IPS DF 6.9 (cell line): ENCODE results near the gene LASP1NB.

Experiments used
- DNase-seq: peaks from one replicate; pipeline ENCODE4 v3.0.0-alpha.2; 2013; ENCODE audit warnings: low read depth, low spot score
- H3K27ac ChIP-seq: one replicate; pipeline ENCODE4 v1.5.1; 2013; ENCODE audit warnings: low read length, control low read depth
- H3K27me3 ChIP-seq: 2 replicates; pipeline ENCODE4 v1.6.1; 2013; ENCODE audit warnings: mild to moderate bottlenecking, low read length; ENCODE audit not compliant: control insufficient read depth, insufficient read depth
- H3K36me3 ChIP-seq: 2 replicates; pipeline ENCODE4 v1.6.1; 2013; ENCODE audit warnings: low read length; ENCODE audit not compliant: control insufficient read depth, insufficient read depth
- H3K4me1 ChIP-seq: 2 replicates; pipeline ENCODE4 v1.6.1; 2013; ENCODE audit warnings: low read length; ENCODE audit not compliant: control insufficient read depth, insufficient read depth
- H3K4me3 ChIP-seq: 2 replicates; pipeline ENCODE4 v1.5.1; 2013; ENCODE audit warnings: mild to moderate bottlenecking, low read length
- H3K9me3 ChIP-seq: 2 replicates; pipeline ENCODE4 v1.6.1; 2013; ENCODE audit warnings: low read length, inconsistent platforms; ENCODE audit not compliant: control insufficient read depth, insufficient read depth
- WGBS: extraction: QIAGEN DNeasy Blood & Tissue Kit; methylation state at CpG from one replicate; pipeline ENCODE4 v1.1.7; 2013; ENCODE audit warnings: mixed read lengths, missing lambda C conversion rate; ENCODE audit not compliant: insufficient read length, insufficient coverage; 5-methylcytosine and 5-hydroxymethylcytosine counted together

The LASP1NB gene

GRCh38 chr17:38925263-38925995, at the start of gene LASP1NB:
Gene LASP1NB, plus strand, starts transcription at chr17:38925614.
- Histone ChIP-seq H3K36me3 (no peaks in the 10 kb centered on the region), H3K4me1 (0 out of 2 replicates have a peak, but pooled peaks cover 2% of the 10 kb centered on the region), H3K27ac (no peak within 1 kb of the TSS), H3K9me3 (no peaks in the 10 kb centered on the region), H3K27me3 (no peaks in the 10 kb centered on the region), H3K4me3 (no peak within 1 kb of the TSS)
- DNase-seq = no peak
- WGBS = no CpG with 5 or more reads among the region's 14 CpGs

GRCh38 chr17:38877130-38877851, 48.1 kb upstream of the LASP1NB start:
- H3K27ac ChIP-seq = no peak overlapping the region
- no peak overlapping the region for H3K4me3 ChIP-seq
- H3K4me1 ChIP-seq = peaks cover 19% of the 10 kb centered on the region
- H3K27me3 ChIP-seq = no peaks in the 10 kb centered on the region
- H3K36me3 ChIP-seq = peaks cover 4% of the 10 kb centered on the region
- no CpG with 5 or more reads among the region's 7 CpGs for WGBS
- DNase-seq = no peak
- H3K9me3 ChIP-seq = no peaks in the 10 kb centered on the region

- Histone ChIP-seq H3K4me1 (peaks cover 23% of the 10 kb centered on the region), H3K27ac (no peak overlapping the region), H3K27me3 (no peaks in the 10 kb centered on the region), H3K4me3 (no peak overlapping the region), H3K9me3 (no peaks in the 10 kb centered on the region), H3K36me3 (peaks cover 4% of the 10 kb centered on the region; the same call in 1 of the 2 replicates)
- no CpG with 5 or more reads among the region's 6 CpGs for WGBS
- DNase-seq = peak; percentile 82
Measured at GRCh38 chr17:38879878-38880665, 45.3 kb upstream of the LASP1NB start.

- no CpG with 5 or more reads among the region's 8 CpGs for WGBS
- H3K36me3 ChIP-seq = peaks cover 4% of the 10 kb centered on the region; the same call in 1 of the 2 replicates
- H3K4me1 ChIP-seq = peaks cover 27% of the 10 kb centered on the region
- H3K9me3 ChIP-seq = no peaks in the 10 kb centered on the region
- no peaks in the 10 kb centered on the region for H3K27me3 ChIP-seq
- no peak for DNase-seq
- no peak overlapping the region for H3K27ac ChIP-seq
- H3K4me3 ChIP-seq = no peak overlapping the region
Measured at GRCh38 chr17:38881600-38882191, 43.7 kb upstream of the LASP1NB start.

GRCh38 chr17:38882870-38883269, 42.5 kb upstream of the LASP1NB start:
- H3K4me3 ChIP-seq = no peak overlapping the region
- WGBS = no CpG with 5 or more reads among the region's 2 CpGs
- H3K36me3 ChIP-seq = peaks cover 9% of the 10 kb centered on the region; the same call in 1 of the 2 replicates
- no peak overlapping the region for H3K27ac ChIP-seq
- no peak for DNase-seq
- H3K9me3 ChIP-seq = no peaks in the 10 kb centered on the region
- H3K27me3 ChIP-seq = no peaks in the 10 kb centered on the region
- H3K4me1 ChIP-seq = peaks cover 18% of the 10 kb centered on the region

DNA sequence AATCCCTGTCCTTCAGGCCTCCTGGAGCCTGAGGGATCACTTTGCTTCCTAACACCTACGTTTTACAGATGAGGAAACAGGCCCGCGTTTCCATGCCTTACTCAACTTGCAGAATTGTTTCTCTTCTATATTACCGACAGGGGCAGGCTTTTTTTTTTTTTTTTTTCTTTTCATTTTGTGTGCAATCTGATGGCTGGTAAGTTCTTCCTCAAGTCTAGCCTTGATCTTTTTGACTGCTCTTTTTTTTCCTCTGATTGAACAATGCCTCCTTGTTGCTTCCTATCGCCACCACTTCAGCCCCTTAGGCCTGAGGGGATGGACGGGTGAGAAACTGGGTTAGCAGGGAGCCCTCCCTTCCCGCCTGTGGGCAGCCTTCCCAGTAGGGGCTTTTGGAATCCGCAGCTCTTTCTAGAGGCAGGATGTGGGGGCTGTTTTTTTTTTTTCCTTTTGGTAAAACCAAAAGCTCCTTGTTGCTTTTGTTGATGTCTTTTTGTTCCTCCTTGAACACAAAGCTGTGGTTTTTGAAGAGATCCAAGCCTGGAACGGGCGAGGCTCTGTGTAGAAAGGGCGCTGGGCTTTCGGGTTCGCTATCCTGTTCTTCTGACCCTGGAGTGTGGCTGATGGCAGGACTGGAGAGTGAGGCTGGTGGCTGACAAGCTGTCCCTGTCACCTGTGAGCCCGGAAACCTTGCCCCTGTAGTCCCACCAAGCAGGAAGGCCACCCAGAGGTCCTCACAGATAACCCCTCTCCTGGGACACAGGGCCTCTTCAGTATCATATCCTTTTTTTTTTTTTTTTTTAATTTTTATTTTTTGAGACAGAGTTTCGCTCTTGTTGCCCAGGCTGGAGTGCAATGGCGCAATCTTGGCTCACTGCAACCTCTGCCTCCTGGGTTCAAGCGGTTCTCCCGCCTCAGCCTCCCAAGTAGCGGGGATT, 41.6 kb upstream of the LASP1NB start:
- Histone ChIP-seq H3K36me3 (peaks cover 5% of the 10 kb centered on the region; the same call in 1 of the 2 replicates), H3K27me3 (no peaks in the 10 kb centered on the region), H3K4me1 (peaks cover 16% of the 10 kb centered on the region), H3K4me3 (no peak overlapping the region), H3K9me3 (no peaks in the 10 kb centered on the region), H3K27ac (no peak overlapping the region)
- no peak for DNase-seq
- WGBS = no CpG with 5 or more reads among the region's 19 CpGs

GRCh38 chr17:38885044-38885727, 40.2 kb upstream of the LASP1NB start:
- Histone ChIP-seq H3K4me1 (peaks cover 15% of the 10 kb centered on the region), H3K4me3 (no peak overlapping the region), H3K36me3 (peaks cover 5% of the 10 kb centered on the region; the same call in 1 of the 2 replicates), H3K27me3 (no peaks in the 10 kb centered on the region), H3K9me3 (no peaks in the 10 kb centered on the region), H3K27ac (no peak overlapping the region)
- DNase-seq = no peak
- no CpG with 5 or more reads among the region's 9 CpGs for WGBS

- no peak for DNase-seq
- 100% methylated on average over 4 of the region's 11 CpGs for WGBS
- no peak overlapping the region for H3K27ac ChIP-seq
- no peak overlapping the region for H3K4me3 ChIP-seq
- H3K4me1 ChIP-seq = peaks cover 11% of the 10 kb centered on the region
- no peaks in the 10 kb centered on the region for H3K27me3 ChIP-seq
- peaks cover 5% of the 10 kb centered on the region; the same call in 1 of the 2 replicates for H3K36me3 ChIP-seq
- no peaks in the 10 kb centered on the region for H3K9me3 ChIP-seq
Measured at GRCh38 chr17:38885728-38886642, 39.4 kb upstream of the LASP1NB start.
